IPS-20b (cell line): ENCODE data around the gene B9D2.

Experiments used
- H3K27ac ChIP-seq: one replicate; pipeline ENCODE4 v1.5.1; 2013; ENCODE audit warnings: low read length
- H3K27me3 ChIP-seq: 2 replicates; pipeline ENCODE4 v1.6.1; 2013; ENCODE audit warnings: mild to moderate bottlenecking, low read length, inconsistent platforms; ENCODE audit not compliant: insufficient read depth
- H3K36me3 ChIP-seq: 2 replicates; pipeline ENCODE4 v1.6.1; 2013; ENCODE audit warnings: low read depth, mild to moderate bottlenecking, inconsistent platforms, low read length, moderate library complexity; ENCODE audit not compliant: insufficient read depth
- H3K4me1 ChIP-seq: 2 replicates; pipeline ENCODE4 v1.6.1; 2013; ENCODE audit warnings: mild to moderate bottlenecking, control low read depth, inconsistent platforms, low read length, moderate library complexity; ENCODE audit not compliant: insufficient read depth
- H3K4me3 ChIP-seq: 2 replicates; pipeline ENCODE4 v1.5.1; 2013; ENCODE audit warnings: mild to moderate bottlenecking, low read length, inconsistent platforms
- H3K9ac ChIP-seq: 2 replicates; pipeline ENCODE4 v1.6.1; 2013; ENCODE audit warnings: low read depth, mild to moderate bottlenecking, inconsistent platforms, low read length, moderate library complexity
- H3K9me3 ChIP-seq: 2 replicates; pipeline ENCODE4 v1.6.1; 2013; ENCODE audit warnings: mild to moderate bottlenecking, low read depth, low read length, inconsistent platforms; ENCODE audit not compliant: insufficient read depth

The B9D2 gene

DNA sequence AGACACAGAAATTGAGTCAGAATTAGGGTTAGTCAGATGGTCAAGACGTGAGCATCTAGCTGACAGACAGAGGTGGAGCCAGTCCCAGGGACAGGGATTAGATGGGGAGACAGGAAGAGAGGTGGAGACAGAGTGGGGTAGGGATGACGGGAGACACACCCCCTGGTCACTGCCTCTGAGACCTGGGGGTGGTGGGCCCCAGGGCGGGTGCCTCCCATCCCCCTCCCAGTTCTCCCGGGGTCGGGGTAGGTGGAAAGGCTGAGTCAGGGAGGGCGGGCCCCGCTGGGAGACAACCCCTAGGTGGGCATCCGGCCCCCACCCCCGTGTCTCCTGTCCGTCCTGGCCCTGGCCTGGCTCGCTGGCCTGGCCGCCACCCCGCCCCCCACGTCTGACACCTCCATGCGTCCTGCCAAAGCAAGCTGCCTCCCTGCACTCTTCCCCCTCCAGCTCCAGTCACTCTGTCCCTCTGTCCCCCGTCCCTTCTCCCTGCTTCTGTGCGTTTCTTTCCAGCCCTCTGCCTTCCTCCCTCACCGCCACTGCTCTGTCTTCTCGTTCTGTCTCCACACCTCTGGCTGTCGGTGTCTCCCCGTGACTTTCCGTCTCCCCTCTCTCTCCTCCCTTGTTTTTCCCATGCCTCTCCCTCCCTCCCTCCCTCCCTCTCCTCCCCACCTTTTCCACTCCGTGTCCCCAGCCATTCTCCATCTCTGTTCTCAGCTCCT lies 38.9 kb downstream of the B9D2 start:
- H3K36me3 ChIP-seq, result peaks cover 7% of the 10 kb centered on the region; the same call in 1 of the 2 replicates
- peak overlapping the region; percentile 42; the same call in 1 of the 2 replicates for H3K9ac ChIP-seq
- H3K27ac ChIP-seq, result no peak overlapping the region
- H3K9me3 ChIP-seq, result no peaks in the 10 kb centered on the region
- H3K4me3 ChIP-seq, result peak overlapping the region; percentile 69
- H3K4me1 ChIP-seq, result peaks cover 35% of the 10 kb centered on the region
- H3K27me3 ChIP-seq, result peaks cover 11% of the 10 kb centered on the region; the same call in 1 of the 2 replicates

DNA sequence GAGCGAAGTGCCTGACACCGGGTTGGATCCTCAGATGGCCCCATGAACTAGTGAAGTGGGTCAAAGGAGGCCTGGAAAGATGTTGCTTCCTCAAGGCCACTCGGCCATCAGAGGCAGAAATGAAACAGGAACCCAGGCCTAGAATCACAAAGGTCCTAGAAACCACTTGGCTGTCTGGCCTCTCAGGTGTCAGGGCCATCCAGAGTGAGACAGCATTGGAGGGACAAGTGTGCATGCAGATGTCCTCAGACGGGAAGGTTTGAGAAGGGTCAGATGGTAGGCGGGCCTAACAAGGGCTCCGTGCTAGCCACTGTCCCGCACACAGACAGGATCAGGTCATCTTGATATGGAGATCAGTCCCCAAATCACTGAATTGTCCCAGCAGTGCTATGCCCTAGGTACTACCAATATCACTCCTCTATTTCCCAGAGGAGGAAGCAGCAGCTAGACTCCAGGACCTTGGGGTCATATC lies 39.7 kb downstream of the B9D2 start:
- Histone ChIP-seq H3K27me3 (peaks cover 11% of the 10 kb centered on the region; the same call in 1 of the 2 replicates), H3K4me1 (peaks cover 35% of the 10 kb centered on the region), H3K9ac (peak overlapping the region; percentile 42; the same call in 1 of the 2 replicates), H3K36me3 (peaks cover 8% of the 10 kb centered on the region; the same call in 1 of the 2 replicates), H3K27ac (no peak overlapping the region), H3K9me3 (no peaks in the 10 kb centered on the region), H3K4me3 (peak overlapping the region; percentile 69)

DNA sequence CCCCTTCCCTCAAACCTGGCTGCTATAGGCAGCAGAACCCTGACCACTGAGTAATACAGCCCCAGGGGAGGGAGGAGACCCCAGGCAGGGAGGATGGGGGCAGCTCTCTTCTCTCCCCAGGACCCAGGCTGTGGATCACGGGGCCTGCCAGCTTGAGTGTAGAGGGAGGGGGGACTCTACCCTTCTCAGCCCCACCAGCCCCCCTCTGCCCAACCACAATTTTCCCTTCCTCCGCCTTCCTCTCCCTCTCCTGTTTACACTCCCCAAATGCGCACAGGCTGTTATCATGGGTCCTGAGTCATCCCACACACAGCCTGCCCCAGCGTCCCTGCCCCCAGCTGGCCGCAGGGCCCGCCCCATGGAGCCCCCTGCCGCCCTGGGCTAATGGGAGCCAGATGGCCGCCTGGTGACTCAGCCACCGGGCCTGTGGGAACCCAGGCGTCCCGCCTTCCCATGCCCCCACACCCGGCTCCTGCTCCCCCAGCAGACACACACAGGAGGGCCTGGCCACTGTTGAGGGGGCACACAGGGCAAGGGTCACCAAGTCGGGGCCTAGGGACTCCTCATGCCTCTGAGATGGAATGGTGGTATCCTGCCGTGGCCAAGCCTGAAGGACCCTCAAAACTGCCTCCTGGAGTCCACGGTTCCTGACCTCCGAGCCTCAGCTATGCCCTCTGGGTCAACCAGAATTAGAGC lies 40.4 kb downstream of the B9D2 start:
- H3K36me3 ChIP-seq, result peaks cover 15% of the 10 kb centered on the region
- H3K4me3 ChIP-seq, result no peak overlapping the region
- no peak overlapping the region for H3K27ac ChIP-seq
- H3K4me1 ChIP-seq, result peaks cover 35% of the 10 kb centered on the region
- peak overlapping the region; percentile 42; the same call in 1 of the 2 replicates for H3K9ac ChIP-seq
- peaks cover 11% of the 10 kb centered on the region; the same call in 1 of the 2 replicates for H3K27me3 ChIP-seq
- no peaks in the 10 kb centered on the region for H3K9me3 ChIP-seq

DNA sequence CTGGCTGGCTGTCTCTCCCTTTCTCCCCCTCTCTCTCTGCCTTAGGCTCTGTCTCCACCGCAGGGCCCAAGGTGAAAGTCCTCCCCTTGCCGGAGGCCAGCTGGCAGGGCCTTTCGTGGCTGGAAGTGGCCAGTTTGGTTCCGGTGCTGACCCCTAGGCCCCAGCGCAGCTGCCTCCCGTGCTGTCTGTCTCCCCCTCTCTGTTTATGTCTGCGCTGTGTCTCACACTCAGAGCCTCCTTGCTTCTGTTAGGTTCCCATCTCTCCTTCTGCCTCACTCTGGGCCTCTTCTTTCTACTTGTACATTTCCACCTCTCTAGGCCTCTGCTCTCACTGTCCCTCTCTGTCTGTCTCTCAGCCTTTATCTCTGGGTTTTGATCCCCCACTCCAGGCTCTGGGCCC lies 40.9 kb downstream of the B9D2 start:
- Histone ChIP-seq H3K27ac (no peak overlapping the region), H3K9ac (no peak overlapping the region), H3K4me1 (peaks cover 35% of the 10 kb centered on the region), H3K9me3 (no peaks in the 10 kb centered on the region), H3K36me3 (peaks cover 20% of the 10 kb centered on the region), H3K4me3 (no peak overlapping the region), H3K27me3 (peaks cover 11% of the 10 kb centered on the region; the same call in 1 of the 2 replicates)

DNA sequence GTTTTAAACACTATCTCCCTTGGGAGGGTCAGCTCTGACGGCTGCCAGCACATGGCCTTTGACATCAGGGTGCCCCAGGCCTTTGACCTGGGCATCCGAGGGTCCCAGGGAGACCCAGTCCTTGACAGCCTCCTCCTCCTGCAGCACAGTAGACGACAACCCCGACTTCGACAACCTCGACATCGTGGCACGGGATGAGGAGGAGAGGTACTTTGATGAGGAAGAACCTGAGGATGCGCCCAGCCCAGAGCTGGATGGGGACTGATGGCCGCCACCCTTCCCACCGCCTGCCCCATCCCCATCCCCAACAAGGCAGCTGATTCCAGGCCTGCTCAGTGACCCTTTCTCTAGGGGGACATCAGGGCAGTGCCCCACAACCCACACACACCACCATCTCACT lies 41.5 kb downstream of the B9D2 start:
- Histone ChIP-seq H3K4me3 (no peak overlapping the region), H3K27me3 (peaks cover 11% of the 10 kb centered on the region; the same call in 1 of the 2 replicates), H3K27ac (no peak overlapping the region), H3K9ac (no peak overlapping the region), H3K4me1 (peaks cover 35% of the 10 kb centered on the region), H3K9me3 (no peaks in the 10 kb centered on the region), H3K36me3 (peaks cover 26% of the 10 kb centered on the region)

DNA sequence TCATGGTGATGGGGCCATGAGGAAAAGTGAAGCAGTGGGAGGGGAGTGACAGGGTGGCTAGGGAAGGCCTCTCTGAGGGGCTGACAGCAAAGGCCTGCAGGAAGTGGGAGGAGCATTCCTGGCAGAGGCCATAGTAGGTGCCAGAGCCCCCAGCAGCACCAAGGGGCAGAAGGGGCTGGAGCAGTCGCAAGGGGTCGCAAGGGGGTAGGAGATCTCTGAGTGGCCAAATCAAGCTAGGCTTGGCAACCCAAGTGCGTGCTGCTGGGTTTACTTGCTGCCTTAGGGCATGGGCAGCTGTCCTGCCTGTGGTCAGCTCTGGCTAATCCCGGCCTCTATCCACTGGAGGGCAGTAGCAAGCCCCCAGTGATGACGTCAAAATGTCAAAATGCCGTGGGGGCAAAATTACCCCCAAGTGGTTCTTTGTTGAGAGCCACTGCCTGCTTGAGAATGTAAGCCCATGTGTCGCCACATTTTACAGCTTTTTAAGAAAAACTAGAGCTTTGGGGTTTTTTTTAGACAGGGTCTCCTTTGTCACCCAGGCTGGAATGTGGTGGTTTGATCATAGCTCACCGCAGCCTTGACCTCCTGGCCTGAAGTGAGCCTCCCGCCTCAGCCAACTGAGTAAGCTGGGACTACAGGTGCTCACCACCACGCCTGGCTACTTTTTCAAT lies 42.2 kb downstream of the B9D2 start:
- peaks cover 29% of the 10 kb centered on the region for H3K4me1 ChIP-seq
- H3K27ac ChIP-seq, result no peak overlapping the region
- no peak overlapping the region for H3K9ac ChIP-seq

DNA sequence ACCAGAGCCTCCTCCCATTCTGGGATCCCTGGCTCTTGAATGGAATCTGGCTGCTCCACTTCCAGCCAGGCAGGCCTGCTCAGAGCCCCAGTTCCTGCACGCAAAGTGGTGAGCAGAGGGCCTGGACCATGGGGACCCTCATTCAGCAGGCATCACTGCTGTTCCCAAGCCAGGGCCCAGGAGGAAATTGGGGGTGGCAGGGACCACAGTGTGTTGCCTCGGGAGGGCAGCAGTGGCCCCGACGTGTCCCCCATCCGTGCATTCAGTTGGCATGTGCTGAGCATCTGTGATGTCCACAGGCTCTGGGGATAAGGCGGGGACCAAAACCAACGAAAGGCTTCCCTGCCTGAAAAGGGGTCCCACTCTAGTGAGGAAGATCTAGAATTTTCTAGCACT lies 42.7 kb downstream of the B9D2 start:
- Histone ChIP-seq H3K9ac (no peak overlapping the region), H3K36me3 (peaks cover 38% of the 10 kb centered on the region), H3K4me1 (peaks cover 26% of the 10 kb centered on the region), H3K9me3 (no peaks in the 10 kb centered on the region), H3K27me3 (peaks cover 3% of the 10 kb centered on the region; the same call in 1 of the 2 replicates), H3K4me3 (no peak overlapping the region), H3K27ac (no peak overlapping the region)

More for the DNA sequence above, 42.2 kb downstream of the B9D2 start:
- Histone ChIP-seq H3K36me3 (peaks cover 32% of the 10 kb centered on the region), H3K4me3 (no peak overlapping the region), H3K9me3 (no peaks in the 10 kb centered on the region), H3K27me3 (peaks cover 6% of the 10 kb centered on the region; the same call in 1 of the 2 replicates)

DNA sequence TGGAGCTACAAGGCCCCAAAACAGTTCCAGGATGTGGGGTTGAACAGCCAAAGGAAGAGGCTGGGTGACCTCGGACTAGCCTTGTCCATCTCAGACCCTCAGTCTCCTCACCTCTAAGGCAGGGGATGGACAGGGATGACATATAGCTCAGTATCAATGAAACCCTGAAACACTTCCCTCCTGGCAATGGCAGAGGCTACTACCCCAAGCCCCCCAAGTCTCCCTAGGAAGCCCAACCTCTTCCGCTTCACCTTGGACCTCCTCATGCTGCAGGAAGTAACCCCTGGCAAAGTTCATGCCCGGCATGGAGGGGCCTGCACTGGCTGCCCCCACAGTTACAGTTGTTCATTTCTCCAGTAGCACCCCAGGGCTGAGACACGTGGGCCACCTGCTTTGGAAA lies 43.4 kb downstream of the B9D2 start:
- H3K27ac ChIP-seq, result no peak overlapping the region
- peaks cover 23% of the 10 kb centered on the region for H3K4me1 ChIP-seq
- no peak overlapping the region for H3K4me3 ChIP-seq
- H3K9me3 ChIP-seq, result no peaks in the 10 kb centered on the region
- peaks cover 43% of the 10 kb centered on the region for H3K36me3 ChIP-seq
- no peaks in the 10 kb centered on the region; the same call in 1 of the 2 replicates for H3K27me3 ChIP-seq
- no peak overlapping the region for H3K9ac ChIP-seq

DNA sequence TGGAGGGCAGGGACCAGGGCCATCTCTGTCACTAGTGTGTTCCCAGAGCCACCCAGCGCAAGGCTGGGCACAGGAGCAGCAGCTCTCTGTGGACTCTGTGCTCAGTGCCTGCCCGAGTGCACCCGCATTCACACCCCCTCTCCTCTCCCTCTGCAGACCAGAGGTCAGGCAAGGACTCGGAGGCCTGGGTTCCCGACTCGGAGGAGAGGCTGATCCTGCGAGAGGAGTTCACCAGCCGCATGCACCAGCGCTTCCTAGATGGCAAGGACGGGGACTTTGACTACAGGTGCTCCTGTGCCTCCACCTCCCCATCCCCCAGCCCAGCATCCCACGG lies 43.8 kb downstream of the B9D2 start:
- H3K9me3 ChIP-seq, result no peaks in the 10 kb centered on the region
- H3K9ac ChIP-seq, result no peak overlapping the region
- peaks cover 43% of the 10 kb centered on the region for H3K36me3 ChIP-seq
- H3K4me3 ChIP-seq, result no peak overlapping the region
- H3K27me3 ChIP-seq, result no peaks in the 10 kb centered on the region
- H3K4me1 ChIP-seq, result peaks cover 23% of the 10 kb centered on the region
- H3K27ac ChIP-seq, result no peak overlapping the region

DNA sequence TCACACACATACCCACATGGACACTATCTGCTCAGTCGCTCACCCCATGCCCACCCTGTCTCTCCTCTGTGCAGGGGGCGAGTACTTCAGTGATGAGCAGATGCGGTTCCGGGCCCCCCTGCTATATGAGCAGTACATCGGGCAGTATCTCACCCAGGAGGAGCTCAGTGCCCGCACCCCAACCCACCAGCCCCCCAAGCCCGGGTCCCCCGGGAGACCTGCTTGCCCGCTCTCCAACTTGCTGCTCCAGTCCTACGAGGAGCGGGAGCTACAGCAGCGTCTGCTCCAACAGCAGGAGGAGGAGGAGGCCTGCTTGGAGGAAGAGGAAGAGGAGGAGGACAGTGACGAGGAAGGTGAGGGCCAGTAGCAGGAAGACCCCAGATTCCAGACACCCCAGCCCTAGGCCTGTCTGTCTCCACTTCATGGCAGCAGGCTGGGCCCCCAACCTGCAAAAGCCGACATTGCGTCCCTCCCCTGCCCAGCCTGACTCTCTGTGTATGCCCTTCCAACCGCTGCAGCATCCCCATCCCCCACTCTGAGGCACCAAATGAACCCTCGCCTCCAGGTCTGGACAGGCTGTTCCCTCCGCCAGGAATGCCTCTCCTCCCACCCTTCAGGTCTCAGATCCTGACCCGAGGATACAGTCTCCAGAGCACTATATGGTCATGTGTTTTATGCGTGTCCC lies 44.3 kb downstream of the B9D2 start:
- Histone ChIP-seq H3K4me1 (peaks cover 21% of the 10 kb centered on the region), H3K4me3 (no peak overlapping the region), H3K27me3 (no peaks in the 10 kb centered on the region), H3K9me3 (no peaks in the 10 kb centered on the region), H3K36me3 (peaks cover 43% of the 10 kb centered on the region), H3K27ac (no peak overlapping the region), H3K9ac (no peak overlapping the region)
